ENCODE results near the gene STX5. TPM values are rescaled to one million over a fixed set of nuclear protein-coding genes. Genes with fewer than 3 reads are reported as not detected.
"Not testable (repeated sequence)": the region's sequence is repeated elsewhere in the genome, so short reads cannot be mapped to it uniquely, and the experiment has no call there.

The STX5 gene
- total RNA-seq, 1 donor, result 35.8 TPM

- no peak for DNase-seq (ENCODE audit: insufficient read length, low spot score, missing footprints)
- Histone ChIP-seq H3K4me1 (ENCODE audit: insufficient read depth, low read length) (no peaks in the 10 kb centered on the region), H4K20me1 (ENCODE audit: insufficient read depth, low read length) (peaks cover 2% of the 10 kb centered on the region), H3K79me2 (ENCODE audit: insufficient read depth, low read length) (peaks cover 2% of the 10 kb centered on the region), H3K27me3 (ENCODE audit: insufficient read depth, low read length) (no peaks in the 10 kb centered on the region), H3K27ac (ENCODE audit: low read depth, low read length) (no peak overlapping the region), H2AFZ (ENCODE audit: low read length) (no peak overlapping the region), H3K9me3 (ENCODE audit: low read depth, low read length) (no peaks in the 10 kb centered on the region), H3K4me2 (ENCODE audit: insufficient read depth, low read length) (no peak overlapping the region), H3K4me3 (ENCODE audit: insufficient read depth, low read length) (no peak overlapping the region), H3K36me3 (ENCODE audit: insufficient read depth, low read length) (no peaks in the 10 kb centered on the region)
- no peak for TF ChIP-seq CTCF (IDR thresholded peaks at IDR 0.05; ENCODE audit: extremely low read depth, low read depth, low read length)
These were observed 33.8 kb upstream of the STX5 start for GRCh38 chr11:62865635-62866034.

- DNase-seq (ENCODE audit: insufficient read length, low spot score, missing footprints), result peak; percentile 58
- Histone ChIP-seq H3K27ac (ENCODE audit: low read depth, low read length) (no peak overlapping the region), H3K27me3 (ENCODE audit: insufficient read depth, low read length) (no peaks in the 10 kb centered on the region), H3K36me3 (ENCODE audit: insufficient read depth, low read length) (no peaks in the 10 kb centered on the region), H3K9me3 (ENCODE audit: low read depth, low read length) (no peaks in the 10 kb centered on the region), H3K4me2 (ENCODE audit: insufficient read depth, low read length) (no peak overlapping the region), H3K4me3 (ENCODE audit: insufficient read depth, low read length) (no peak overlapping the region), H3K4me1 (ENCODE audit: insufficient read depth, low read length) (no peaks in the 10 kb centered on the region), H4K20me1 (ENCODE audit: insufficient read depth, low read length) (peaks cover 2% of the 10 kb centered on the region), H2AFZ (ENCODE audit: low read length) (peak overlapping the region; percentile 28), H3K79me2 (ENCODE audit: insufficient read depth, low read length) (peaks cover 2% of the 10 kb centered on the region)
- TF ChIP-seq CTCF (IDR thresholded peaks at IDR 0.05; ENCODE audit: extremely low read depth, low read depth, low read length), result no peak
These were observed 32.0 kb upstream of the STX5 start for GRCh38 chr11:62863687-62864335.

GRCh38 chr11:62861564-62862192 lies 29.8 kb upstream of the STX5 start:
- not testable (repeated sequence) for H3K4me3 ChIP-seq (ENCODE audit: insufficient read depth, low read length); H3K27ac ChIP-seq (ENCODE audit: low read depth, low read length); H3K36me3 ChIP-seq (ENCODE audit: insufficient read depth, low read length); H3K27me3 ChIP-seq (ENCODE audit: insufficient read depth, low read length); H2AFZ ChIP-seq (ENCODE audit: low read length); H3K4me1 ChIP-seq (ENCODE audit: insufficient read depth, low read length); H3K9me3 ChIP-seq (ENCODE audit: low read depth, low read length); H3K4me2 ChIP-seq (ENCODE audit: insufficient read depth, low read length); DNase-seq (ENCODE audit: insufficient read length, low spot score, missing footprints); H4K20me1 ChIP-seq (ENCODE audit: insufficient read depth, low read length); H3K79me2 ChIP-seq (ENCODE audit: insufficient read depth, low read length)

GRCh38 chr11:62860835-62861563 lies 29.1 kb upstream of the STX5 start:
- H3K9me3 ChIP-seq (ENCODE audit: low read depth, low read length), result no peaks in the 10 kb centered on the region
- no peak overlapping the region for H2AFZ ChIP-seq (ENCODE audit: low read length)
- no peak overlapping the region for H3K4me3 ChIP-seq (ENCODE audit: insufficient read depth, low read length)
- peaks cover 2% of the 10 kb centered on the region for H4K20me1 ChIP-seq (ENCODE audit: insufficient read depth, low read length)
- H3K27me3 ChIP-seq (ENCODE audit: insufficient read depth, low read length), result no peaks in the 10 kb centered on the region
- H3K4me1 ChIP-seq (ENCODE audit: insufficient read depth, low read length), result peaks cover 8% of the 10 kb centered on the region
- H3K79me2 ChIP-seq (ENCODE audit: insufficient read depth, low read length), result peaks cover 12% of the 10 kb centered on the region
- H3K27ac ChIP-seq (ENCODE audit: low read depth, low read length), result no peak overlapping the region
- no peak for TF ChIP-seq CTCF (IDR thresholded peaks at IDR 0.05; ENCODE audit: extremely low read depth, low read depth, low read length)
- H3K36me3 ChIP-seq (ENCODE audit: insufficient read depth, low read length), result no peaks in the 10 kb centered on the region
- no peak overlapping the region for H3K4me2 ChIP-seq (ENCODE audit: insufficient read depth, low read length)
- no peak for DNase-seq (ENCODE audit: insufficient read length, low spot score, missing footprints)

GRCh38 chr11:62859281-62859703 lies 27.4 kb upstream of the STX5 start:
- not testable (repeated sequence) for H3K27me3 ChIP-seq (ENCODE audit: insufficient read depth, low read length); DNase-seq (ENCODE audit: insufficient read length, low spot score, missing footprints); H3K36me3 ChIP-seq (ENCODE audit: insufficient read depth, low read length); H3K27ac ChIP-seq (ENCODE audit: low read depth, low read length); H3K4me2 ChIP-seq (ENCODE audit: insufficient read depth, low read length); H3K9me3 ChIP-seq (ENCODE audit: low read depth, low read length); H3K4me3 ChIP-seq (ENCODE audit: insufficient read depth, low read length); H2AFZ ChIP-seq (ENCODE audit: low read length)
- peaks cover 25% of the 10 kb centered on the region for H3K79me2 ChIP-seq (ENCODE audit: insufficient read depth, low read length)
- peaks cover 13% of the 10 kb centered on the region for H4K20me1 ChIP-seq (ENCODE audit: insufficient read depth, low read length)
- peaks cover 16% of the 10 kb centered on the region for H3K4me1 ChIP-seq (ENCODE audit: insufficient read depth, low read length)
